AG09319 (cell line): ENCODE results near the gene TAF15.

Source experiments
- DNase-seq: peaks from one replicate; pipeline ENCODE4 v3.0.0-alpha.2; 2010; ENCODE audit warnings: low read depth; ENCODE audit errors: extremely low read depth
- CTCF ChIP-seq: IDR thresholded peaks from 2 replicates; pipeline ENCODE4 v1.5.1; 2011; ENCODE audit warnings: low read depth, mild to moderate bottlenecking, inconsistent platforms, low read length, moderate library complexity

Gene TAF15

DNA sequence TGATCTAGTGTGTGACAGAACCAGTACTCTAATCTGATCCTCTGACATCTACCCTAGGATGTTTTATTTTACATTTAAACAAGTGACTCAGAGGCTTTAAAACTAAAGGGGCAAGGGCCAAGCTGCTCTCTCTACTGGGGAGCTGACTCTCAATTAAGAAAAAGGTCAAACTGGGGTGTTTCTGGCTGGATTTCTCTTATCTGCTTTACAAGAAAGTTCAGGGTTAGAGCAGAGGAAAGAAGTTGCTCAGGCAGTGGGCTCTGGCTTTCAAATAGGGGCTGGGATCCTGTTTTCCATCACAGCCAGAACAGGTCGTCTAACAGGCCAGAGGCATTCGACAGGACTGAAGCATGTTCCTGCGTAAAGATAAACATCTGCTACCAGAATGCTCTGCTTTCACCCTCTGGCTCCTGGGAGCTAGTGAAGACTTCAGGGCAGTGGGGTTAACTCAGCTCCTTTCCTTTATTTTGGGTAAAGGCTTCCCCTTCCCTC, 22.3 kb upstream of the TAF15 start:
- DNase-seq: no peak
- TF ChIP-seq CTCF: no peak

DNA sequence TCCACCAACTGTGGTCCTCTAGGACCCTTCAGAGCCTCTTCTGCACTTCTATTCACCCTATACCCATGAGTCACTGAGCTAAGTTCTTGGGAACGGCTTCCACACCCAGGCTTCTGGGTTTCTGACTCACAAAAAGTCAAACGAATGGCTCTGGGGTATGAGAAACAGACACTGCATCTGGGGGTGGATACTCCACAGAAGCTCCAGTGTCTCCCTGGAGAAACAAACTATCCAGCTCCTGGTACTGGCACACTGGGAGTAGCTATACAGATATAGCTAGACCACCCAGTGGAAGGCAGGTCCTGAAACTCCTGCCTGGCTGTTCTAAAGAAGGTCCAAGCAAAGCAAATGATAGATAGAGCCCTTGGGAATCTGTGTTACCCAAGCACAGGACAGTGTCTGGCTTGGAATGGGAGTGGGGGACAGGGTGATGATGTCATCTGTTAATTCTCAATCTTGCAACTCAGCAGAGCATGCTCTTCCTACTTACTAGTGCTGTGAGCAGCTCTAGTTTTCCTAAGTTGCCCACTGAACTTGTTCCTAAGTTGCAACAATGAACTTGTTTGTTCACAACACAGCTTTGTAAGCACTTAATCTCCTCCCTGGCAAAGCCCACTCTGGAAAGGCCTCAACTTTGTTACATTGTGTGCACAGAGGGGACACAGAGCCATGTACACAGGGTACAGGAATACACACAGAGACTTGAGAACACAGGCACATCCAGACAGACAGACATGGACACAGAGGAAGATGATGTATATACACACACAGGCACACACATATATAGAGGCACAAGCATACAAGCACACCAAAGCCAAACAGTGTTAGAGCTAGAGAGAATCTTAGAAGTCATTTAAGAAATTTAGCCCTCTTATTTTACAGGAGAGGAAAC, 20.6 kb upstream of the TAF15 start:
- no peak for DNase-seq
- no peak for TF ChIP-seq CTCF

DNA sequence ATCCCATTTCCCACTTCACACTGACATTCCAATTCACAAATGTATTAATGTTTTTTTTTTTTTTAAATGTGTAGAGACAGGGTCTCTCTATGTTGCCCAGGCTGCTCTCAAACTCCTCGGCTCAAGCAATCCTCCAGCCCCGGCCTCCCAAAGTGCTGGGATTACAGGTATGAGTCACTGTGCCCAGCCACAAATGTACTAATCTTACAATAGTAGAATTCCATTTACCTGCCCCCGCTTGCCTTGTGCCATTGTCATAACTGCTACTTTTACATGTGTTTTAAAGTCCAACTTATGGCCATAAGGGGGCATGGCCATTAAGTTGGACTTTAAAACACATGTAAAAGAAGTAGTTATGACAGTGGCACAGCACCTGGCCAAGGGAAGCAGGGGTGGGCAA, 18.4 kb upstream of the TAF15 start:
- no peak for TF ChIP-seq CTCF
- no peak for DNase-seq

DNA sequence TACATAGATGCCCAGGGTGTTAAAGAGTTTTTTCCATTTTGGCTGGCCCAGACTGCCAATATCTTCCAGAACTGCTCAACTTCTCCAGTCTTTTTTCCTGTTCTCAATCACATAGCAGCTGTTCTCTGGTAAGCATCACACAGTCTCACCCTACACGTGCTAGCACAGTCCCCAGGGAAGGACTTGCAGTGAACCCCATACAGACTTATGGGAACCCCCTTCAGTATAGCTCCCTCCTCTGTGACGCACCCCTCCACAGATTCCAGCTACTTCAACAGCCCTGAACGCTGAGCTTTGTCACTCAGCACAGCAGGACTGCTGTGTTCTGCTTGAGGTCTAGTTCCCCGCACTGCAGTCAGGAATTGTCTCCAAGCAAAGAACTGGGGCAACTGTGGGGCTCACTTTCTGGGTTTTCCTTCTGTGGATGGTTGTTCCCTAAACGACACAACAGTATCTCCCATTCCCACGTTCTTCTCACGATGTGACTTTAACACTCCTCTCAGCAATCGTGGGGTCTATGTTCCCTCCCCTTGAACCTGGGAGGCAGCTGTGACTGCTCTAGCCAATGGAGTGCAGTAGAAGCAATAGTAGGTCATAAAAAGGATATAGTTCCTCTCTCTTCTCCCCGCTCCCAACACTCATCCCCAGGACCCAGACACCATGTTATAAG, 17.5 kb upstream of the TAF15 start:
- DNase-seq: no peak
- no peak for TF ChIP-seq CTCF

- no peak for TF ChIP-seq CTCF
- no peak for DNase-seq
Observed at GRCh38 chr17:35793257-35793656, 16.0 kb upstream of the TAF15 start.

- no peak for TF ChIP-seq CTCF
- no peak for DNase-seq
Observed at GRCh38 chr17:35795007-35795870, 14.0 kb upstream of the TAF15 start, which contains the start of gene MMP28. Gene MMP28 (minus strand): TSS chr17:35795641. CDS start chr17:35795377, 264 bp downstream.
